HG03196 (cell line): ENCODE measurements around the gene ZNF48.

Experiments
- ATAC-seq: cut with Tn5 transposase; IDR thresholded peaks from one replicate; pipeline ENCODE4 v1.9.1; 2021; ENCODE audit not compliant: unreplicated experiment

Gene ZNF48

DNA sequence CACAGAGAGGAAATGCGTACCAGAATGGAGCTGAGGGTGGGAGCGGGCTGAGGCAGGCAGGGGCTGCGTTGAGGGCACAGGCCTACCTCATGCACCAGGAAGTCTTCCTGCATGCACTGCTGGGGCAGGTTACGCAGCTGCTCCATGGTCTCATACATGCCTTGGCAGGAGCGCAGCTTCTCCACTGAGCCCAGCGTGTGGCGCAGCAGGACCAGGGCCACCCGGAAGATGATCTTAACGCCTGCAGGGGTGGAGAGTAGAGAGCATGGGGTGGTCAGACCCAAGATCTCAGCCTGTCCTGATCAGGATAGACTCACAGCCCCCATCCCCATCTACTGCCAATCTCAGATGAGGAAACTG lies 36.7 kb upstream of the ZNF48 start:
- ATAC-seq = no peak

DNA sequence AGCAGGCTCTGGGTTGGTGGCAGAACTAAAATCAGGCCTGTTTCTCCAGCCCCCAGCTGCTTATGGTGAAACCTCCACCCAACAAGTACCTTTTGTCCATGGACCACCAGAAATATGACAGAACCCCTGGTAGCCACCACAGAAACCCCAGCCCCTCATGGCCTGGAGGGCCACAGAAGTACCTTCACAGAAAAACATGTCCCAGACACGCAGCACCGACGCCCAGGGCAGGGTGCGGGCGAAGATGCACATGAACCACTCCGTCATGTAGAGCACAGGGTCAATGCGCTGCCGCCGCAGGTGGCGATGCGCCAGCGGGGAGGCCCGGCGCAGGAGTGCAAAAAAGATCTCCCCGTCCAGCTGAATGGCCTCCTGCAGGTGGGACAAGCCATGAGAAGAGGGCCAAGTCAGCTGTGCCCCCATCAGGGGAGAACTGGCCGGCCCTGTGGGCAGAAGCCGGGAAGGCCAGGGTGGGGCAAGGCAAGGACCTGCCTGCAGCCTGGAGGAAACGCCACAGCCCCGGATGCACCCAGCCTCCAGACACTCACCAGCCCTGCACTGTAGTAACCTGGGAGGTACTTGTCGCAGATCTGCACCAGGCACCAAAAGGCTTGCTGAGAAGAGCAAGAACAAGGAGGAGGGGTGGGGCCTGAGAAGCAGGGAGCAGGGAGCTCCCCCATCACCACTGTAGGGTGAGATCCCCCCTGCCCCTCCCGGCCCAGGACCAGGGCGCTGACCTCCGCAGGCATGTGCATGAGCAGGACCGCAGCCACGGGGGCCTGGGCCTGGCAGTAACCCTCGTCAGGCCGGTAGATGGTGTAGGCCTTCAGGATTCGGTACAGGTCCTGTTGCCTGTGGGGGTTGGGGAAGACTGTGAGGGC lies 36.0 kb upstream of the ZNF48 start:
- ATAC-seq = no peak

DNA sequence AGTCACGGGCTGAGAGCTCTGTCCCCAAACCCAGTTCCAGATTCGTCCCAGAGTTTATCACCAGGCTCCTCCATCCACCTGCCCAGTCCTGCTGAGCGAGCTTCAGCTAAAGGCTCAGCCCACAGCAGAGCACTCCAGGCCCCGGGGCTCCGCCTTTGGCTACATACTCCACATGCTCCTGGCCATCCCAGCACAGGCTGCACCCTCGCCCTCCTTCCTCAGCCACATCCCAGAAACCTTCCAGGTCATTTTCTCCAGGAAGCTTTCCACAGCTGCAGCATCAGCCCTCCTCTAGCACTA lies 35.4 kb upstream of the ZNF48 start:
- ATAC-seq = no peak

DNA sequence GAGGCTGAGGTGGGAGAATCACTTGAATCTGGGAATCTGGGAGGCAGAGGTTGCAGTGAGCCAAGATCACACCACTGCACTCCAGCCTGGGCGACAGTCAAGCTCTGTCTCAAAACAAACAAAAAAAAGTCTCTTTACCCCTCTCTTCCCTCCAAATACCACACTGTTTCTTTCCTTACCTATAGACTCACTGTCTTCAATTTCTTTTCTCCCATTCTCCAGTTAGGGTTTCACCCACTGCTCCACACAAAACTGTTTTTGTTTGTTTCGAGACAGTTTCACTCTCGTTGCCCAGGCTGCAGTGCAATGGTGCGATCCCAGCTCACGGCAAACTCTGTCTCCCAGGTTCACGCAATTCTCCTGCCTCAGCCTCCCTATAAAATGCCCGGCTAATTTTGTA lies 34.0 kb upstream of the ZNF48 start:
- no peak for ATAC-seq

DNA sequence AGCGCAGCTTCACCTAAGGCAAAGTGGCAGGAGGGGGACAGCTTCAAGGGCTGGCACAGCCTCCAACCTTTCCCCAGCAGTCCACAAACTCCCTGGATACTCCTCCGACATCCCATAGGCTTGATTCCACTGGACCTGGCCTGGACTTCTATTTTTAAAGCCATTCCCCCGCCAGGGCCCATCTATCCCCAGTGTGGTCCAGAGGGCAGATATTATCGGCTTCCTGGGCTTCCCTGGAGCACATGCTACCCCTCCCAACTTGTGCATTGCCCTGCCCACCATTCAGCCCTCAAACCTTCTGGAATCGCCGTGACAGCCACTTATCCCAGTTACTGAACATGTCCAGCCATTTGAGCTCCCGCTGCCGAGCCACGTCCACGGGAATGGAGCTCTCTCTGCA lies 30.0 kb upstream of the ZNF48 start:
- ATAC-seq = no peak

DNA sequence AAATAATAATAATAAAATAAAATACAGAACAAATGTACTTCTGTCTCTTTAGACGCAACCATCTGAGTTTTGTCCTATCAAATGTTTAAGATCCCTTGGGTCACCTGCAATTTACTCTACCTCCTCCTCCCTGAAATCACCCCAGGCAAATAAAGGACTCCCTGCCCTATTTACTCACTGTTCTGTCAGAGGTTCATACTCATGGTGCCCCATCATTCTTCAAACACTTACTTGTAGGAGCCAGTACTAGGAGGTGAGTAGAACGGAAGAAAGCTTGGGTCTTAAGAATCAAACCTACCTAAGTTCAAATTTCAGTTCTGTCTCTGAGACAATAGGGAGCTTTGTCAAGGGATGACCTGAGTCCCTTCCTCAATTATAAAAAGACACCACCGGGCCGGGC lies 28.7 kb upstream of the ZNF48 start:
- ATAC-seq = no peak

DNA sequence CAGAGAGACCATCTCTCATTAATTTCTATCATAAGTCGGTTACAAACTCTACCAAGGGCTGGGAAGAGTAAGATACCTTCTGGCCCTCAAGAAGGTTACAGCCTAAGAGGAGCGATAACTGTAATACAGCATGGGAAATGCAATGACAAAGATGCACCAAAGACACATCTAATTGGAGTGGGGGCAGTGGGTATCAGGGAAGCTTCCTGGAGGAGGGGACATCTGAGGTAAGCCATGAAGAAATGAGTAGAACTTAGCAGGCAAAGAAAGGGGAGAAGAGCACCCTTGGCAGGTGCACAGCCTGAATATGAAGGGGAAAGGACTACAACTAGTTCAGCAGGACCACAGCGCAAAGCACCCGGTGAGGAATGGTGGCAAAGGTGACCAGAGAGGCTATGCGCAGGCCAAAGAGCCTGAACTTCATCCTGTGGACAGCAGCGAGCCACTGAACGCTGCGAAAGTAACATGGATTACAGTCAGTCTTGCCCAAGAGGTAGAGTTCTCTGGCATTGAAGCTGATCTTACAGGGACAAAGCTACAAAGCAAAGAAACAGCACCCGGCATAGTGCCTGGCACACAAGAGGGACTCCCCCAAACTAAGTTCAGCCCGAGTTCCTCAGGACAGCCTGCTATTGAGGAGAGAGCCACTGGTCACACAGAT lies 27.7 kb upstream of the ZNF48 start:
- ATAC-seq = no peak

DNA sequence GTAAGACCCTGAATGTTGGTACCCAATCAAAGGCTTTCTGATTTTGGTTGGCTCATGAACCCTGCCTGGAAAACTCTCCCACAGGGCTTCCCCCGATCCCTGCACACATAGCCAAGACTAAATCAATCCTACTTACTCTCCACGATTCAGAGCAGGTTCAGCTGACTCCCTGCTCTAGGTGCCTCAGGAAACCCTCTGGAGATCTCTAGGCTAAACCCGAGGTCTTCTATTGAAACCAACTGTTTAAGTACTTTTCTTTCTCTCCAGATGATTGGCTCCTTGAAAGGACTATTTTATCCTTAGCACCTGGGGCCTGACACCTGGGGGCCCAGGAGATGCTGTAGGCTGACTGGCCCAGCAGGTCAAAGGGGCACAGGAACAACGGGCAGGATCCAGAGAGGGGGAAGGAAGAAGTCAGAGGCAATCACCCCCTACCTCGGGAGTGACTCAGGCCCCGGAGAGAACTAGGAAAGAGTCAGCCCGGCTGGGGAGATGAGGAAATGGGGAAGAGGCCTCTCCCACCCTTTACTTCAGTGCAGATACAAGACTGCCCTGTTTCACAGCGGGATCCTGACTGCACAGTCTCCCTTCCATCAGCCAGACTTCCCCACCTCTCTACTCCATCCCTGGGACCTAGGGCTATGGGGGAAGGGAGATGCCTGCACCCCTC lies 27.0 kb upstream of the ZNF48 start:
- ATAC-seq = no peak

DNA sequence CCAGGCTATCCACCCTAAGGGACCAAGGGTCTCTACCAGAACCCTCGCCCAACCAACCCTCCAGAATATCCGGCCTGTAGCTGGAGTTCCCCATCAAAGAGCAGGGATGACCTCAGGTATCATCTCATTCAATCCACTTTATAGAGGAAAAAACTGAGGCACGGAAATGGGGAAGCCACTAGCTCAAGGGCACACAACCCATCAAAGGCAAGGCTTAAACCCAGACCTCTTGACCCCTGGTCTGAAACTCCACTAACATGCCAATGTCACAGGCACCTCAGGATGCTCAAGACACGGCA lies 26.5 kb upstream of the ZNF48 start:
- no peak for ATAC-seq

DNA sequence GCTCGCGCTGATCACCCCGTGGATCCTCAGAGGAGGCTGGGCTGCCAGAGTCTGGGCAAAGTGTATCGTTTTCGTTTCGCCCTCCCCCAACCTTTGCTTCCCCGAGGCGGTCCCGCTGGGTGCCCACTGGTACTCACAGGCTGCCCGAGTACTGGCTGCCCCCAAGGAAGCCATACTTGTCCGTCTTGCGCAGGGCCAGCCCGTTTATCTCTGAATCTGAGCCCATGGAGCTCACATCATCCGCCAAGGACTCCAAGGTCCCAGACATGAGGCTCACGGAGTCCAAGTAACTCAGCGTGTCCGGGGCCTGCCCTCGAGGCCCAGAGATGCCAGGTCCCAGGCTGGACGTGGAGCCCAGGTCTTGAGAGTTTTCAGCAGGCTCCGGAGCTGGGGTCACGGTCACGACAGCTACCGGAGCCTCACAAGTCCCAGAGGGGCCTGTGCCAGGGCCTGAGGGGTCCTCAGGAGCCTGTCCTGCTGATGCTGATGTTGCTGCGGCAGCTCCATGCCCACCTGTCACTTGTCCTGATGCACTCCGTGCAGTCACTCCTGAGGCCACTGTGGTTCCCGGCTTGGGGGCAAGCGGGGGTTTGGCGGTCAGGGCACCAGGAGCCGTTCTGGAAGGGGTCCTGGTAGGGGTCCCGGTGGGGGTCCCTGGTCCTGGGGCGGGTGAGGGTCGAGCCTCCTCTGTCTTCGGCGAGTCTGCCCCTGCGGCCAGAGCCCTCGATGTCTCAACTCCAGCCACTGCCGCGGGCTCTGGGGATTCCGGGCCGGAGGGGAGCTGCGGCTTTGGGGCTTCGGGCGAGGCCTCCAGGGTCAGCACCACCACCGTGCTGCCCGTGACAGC lies 25.9 kb upstream of the ZNF48 start:
- ATAC-seq = no peak

DNA sequence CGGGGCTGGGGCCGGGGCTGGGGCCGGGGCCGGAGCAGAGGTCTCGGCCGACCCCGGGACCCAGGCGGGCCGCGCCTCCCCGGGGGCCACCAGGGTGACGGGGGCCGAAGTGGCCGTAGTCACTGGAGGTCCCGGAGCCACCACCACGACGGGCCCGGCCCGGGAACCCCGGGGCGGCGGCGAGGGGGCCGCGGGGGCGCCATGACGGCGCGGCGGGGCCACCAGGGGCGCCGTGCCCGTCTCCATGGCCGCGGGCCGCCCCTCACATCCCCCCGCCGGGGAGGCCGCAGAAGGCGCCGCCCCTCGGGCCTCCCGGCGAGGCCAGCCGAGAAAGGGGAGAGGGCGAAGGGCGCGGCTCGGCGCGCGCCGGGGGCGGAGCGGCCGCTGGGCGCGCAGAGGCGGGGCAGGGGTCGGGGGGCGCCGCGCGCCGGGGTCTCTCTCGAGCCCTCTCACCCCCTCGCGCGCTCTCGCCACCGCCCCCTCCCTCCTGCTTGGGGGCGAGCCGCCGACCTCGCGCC lies 25.2 kb upstream of the ZNF48 start:
- peak; percentile 8 for ATAC-seq

DNA sequence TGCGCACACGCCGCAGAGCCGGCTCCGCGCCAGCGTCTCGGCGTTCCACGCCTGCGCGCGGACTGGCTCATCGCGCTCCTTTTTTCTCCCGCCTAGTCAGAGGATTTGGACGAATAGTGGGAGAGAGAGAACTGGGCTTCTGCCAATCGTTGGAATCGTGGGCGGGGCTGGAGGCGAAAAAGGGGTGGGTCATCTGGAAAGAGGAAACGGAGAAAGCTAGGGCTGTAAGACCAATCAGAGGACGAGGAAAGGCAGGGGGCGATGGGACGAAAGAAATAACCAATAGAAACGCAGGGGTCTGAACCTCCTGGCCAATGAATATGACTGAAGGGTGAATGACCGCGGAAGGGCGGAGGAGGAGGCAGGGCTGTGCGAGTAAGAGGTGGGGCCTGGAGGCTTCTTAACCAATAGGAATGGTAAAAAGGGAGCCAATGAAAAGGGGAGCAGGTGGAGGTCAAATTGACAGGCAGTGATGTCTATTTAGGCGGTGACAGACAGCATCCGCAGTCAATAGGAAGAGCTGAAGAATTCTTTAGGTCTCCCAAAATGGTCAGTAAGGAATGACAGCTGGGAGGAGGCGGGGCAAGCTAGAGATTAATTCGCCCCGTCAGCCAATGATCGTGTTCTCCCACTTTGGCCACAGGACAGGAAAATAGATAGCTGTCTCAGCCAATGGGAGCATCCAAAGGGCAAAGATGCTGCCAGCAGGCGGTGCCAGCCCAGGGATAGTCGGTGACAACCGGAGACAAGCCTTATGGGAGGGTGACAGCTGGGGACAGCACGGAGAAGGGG lies 24.6 kb upstream of the ZNF48 start, which contains the start of gene TBC1D10B:
TBC1D10B (minus strand) TSS at position 39 of the 792 bp plus-strand sequence. CDS start 311 bp downstream, outside the sequence.
- ATAC-seq = peak; percentile 69

DNA sequence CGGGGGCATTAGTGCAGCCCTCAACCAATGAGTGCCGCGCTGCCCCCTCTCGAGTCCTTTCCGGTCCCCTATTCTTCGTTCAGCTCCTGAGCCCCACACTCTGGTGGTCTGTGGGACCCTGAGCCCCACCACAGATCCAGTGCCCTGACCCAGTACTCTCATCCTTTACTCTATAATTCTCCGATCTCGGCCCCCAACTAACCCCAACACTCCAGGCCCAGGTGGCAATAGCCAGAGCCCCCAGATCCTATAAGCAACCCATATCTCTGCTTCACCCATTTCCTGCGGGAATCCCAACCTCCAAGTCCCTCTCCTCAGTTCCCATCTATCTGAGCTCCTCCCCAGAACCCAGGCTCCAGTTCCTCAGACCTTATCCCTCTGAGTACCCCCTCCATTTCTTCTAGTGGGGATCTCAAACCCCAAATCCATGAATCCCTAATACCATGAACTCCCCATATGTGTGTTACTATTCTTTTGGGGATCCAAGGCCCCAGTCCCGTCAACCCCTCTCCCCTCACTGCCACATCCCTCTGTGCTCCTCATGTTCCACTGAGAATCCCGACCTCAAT lies 23.9 kb upstream of the ZNF48 start:
- ATAC-seq = no peak

DNA sequence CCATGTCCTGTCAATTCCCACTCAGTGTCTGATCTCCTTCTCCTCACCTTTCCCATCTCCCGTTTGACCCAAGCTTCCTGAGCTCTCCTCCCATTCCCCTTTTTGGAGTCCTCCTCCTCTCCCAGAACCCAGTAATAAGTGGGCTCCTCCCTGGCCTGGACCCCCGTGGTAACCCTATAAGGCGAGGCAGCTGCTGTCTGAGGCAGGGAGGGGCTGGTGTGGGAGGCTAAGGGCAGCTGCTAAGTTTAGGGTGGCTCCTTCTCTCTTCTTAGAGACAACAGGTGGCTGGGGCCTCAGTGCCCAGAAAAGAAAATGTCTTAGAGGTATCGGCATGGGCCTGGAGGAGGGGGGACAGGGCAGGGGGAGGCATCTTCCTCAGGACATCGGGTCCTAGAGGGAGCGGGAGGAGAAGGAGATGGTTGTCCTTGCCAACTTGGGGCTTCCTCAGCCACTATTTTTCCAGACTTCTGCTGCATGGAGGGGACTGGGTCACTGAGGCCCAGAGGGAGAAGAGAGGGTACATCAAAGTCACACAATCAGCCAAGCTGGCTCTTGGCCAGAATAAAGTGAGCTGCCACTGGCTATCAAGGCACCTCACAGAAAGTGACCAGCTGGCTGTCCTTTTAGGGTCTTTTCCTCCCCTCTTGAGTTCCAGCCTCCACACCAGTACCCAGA lies 23.0 kb upstream of the ZNF48 start:
- no peak for ATAC-seq

DNA sequence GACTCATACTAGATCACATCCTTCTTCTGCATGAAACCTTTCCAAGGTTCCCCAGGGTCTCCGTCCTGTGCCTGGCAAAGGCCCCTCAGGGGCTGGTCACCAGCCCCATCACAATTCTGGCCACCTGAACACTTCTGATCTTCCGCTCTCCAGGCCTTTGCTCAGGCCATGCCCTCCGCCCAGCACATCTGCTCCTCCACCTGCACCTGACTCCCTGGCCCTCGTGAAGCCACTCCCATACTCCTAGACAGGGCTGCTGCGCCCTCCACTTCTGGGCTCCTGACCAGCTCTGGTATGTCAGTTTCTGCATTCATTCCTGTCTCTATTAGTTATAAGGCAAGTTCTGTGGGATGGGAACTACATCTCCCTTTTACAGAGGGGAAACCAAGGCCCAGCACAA lies 22.5 kb upstream of the ZNF48 start:
- ATAC-seq = no peak

DNA sequence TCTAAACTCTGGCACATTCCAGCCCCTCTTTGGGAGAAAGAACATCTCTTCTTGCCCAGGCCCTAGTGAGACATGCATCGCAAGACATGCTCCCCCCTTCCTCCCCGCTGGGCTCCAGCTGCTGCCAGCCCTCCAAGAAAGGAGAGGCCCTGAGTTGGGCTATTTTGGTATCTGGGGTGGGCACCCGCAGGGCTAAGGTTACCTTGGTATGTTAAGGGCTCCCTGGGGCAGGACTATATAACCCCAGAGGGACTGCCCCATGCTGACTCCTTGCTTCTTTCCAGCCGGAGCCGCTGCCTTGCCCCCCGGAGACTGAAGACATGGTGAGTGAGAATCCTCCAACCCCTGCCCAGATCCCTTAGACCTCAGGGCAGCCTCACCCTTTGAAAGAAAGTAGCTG lies 20.7 kb upstream of the ZNF48 start, which contains the start of gene MYL11:
MYL11 (plus strand) TSS at position 265 of the 400 bp plus-strand sequence; CDS start at position 321, 56 bp downstream.
- ATAC-seq = no peak

DNA sequence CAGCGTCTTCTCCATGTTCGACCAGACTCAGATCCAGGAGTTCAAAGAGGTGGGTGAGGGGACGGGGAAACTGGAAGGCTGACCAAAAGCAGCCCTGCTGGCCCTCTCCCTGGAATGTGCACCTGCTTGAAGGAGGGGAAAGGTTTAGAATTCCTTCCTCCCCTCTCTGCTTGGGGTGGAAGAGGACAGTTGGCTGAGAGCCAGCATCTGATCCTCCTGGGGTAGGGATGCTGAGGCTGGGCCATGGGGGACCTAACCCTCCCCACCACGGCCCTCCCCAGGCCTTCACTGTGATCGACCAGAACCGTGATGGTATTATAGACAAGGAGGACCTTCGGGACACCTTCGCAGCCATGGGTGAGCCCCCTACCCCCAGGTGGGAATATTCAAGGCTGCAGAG lies 19.4 kb upstream of the ZNF48 start:
- no peak for ATAC-seq

DNA sequence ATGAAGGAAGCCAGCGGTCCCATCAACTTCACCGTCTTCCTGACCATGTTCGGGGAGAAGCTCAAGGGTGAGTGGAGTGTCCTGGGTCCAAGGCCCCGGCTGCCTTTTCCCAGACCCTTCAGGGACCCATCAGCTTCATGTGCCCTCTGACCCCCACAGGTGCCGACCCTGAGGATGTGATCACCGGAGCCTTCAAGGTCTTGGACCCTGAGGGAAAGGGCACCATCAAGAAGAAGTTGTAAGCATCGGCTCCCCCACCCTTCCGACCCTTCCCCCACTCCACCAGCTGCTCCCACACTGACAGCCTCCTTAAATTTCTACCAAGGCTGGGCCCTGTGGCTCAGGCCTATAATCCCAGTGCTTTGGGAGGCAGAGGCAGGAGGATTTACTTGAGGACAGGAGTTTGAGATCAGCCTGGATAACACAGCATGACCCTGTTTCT lies 18.7 kb upstream of the ZNF48 start:
- no peak for ATAC-seq

DNA sequence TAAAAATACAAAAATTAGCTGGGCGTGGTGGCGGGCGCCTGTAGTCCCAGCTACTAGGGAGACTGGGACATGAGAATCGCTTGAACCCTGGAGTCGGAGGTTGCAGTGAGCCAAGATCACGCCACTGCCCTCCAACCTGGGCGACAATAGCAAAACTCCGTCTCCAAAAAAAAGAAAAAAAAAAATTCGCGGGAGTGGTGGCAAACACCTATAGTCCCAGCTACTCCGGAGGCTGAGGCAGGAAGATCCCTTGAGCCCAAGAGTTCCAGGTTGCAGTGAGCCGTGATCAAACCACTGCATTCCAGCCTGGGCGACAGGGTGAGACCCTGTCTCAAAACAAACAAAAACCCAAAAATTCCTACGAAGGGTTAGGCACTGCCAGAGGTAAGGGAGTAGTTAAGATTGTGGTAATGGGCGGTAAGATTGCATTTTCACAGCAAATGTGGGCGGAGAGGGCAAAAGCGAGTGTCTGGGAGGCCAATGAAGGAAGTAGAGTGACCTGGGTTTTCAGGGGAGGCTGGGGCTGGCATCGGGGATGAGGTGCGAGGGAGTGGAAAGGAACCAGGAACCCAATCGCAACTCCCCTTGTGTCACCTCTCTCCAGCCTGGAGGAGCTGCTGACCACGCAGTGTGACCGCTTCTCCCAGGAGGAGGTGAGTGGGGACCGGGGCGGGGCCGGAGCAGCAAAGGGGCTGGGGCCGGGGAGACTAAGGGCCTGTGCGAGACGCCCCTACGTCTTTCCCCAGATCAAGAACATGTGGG lies 18.0 kb upstream of the ZNF48 start:
- no peak for ATAC-seq
